Neural cell (in vitro differentiated cells): ENCODE data around the gene NF1. TPM values are rescaled to one million over a fixed set of nuclear protein-coding genes. Genes with fewer than 3 reads are reported as not detected.

ENCODE experiments used
- H2AFZ ChIP-seq: fragments of 200-600, 300-800 bp; sonication (generic), shearing (Covaris generic); 2 replicates; pipeline ENCODE4 v1.6.0; 2014; ENCODE audit warnings: low read depth, mild to moderate bottlenecking, antibody characterized with exemption, low read length, moderate library complexity
- H3F3A ChIP-seq: fragments of 200-600 bp; shearing (Covaris generic); 2 replicates; pipeline ENCODE4 v1.6.1; 2016; ENCODE audit warnings: mild to moderate bottlenecking, moderate library complexity, mixed read lengths, antibody characterized with exemption, low read length; ENCODE audit not compliant: insufficient read depth, poor library complexity, severe bottlenecking
- H3K27ac ChIP-seq: fragments of 200-600, 300-800 bp; sonication (generic), shearing (Covaris generic); 2 replicates; pipeline ENCODE4 v1.5.1; 2014; ENCODE audit warnings: mild to moderate bottlenecking, low read length, moderate library complexity
- H3K27me3 ChIP-seq: fragments of 300-800, 200-600 bp; sonication (generic), shearing (Covaris generic); 2 replicates; pipeline ENCODE4 v1.6.0; 2014; ENCODE audit warnings: mild to moderate bottlenecking, low read depth, low read length, moderate library complexity; ENCODE audit not compliant: insufficient read depth
- H3K36me3 ChIP-seq: fragments of 300-800, 200-600 bp; sonication (generic), shearing (Covaris generic); 2 replicates; pipeline ENCODE4 v1.5.1; 2014; ENCODE audit warnings: mild to moderate bottlenecking, antibody characterized with exemption, low read length, moderate library complexity; ENCODE audit not compliant: insufficient read depth
- H3K4me2 ChIP-seq: fragments of 300-800, 200-600 bp; sonication (generic), shearing (Covaris generic); 2 replicates; pipeline ENCODE4 v1.6.0; 2014; ENCODE audit warnings: mild to moderate bottlenecking, low read length
- H3K4me3 ChIP-seq: fragments of 300-800, 200-600 bp; sonication (generic), shearing (Covaris generic); 2 replicates; pipeline ENCODE4 v1.5.1; 2014; ENCODE audit warnings: mild to moderate bottlenecking, low read length, moderate library complexity
- H3K79me2 ChIP-seq: fragments of 200-600 bp; shearing (Covaris generic); replicated peaks from 2 replicates; pipeline ENCODE4 v1.6.0; 2014; ENCODE audit warnings: mild to moderate bottlenecking, low read length, moderate library complexity; ENCODE audit not compliant: insufficient read depth
- H3K9ac ChIP-seq: fragments of 300-800, 200-600 bp; sonication (generic), shearing (Covaris generic); 2 replicates; pipeline ENCODE4 v1.6.1; 2016; ENCODE audit warnings: mild to moderate bottlenecking, low read length, mixed read lengths
- H3K9me2 ChIP-seq: fragments of 200-600 bp; shearing (Covaris generic); 2 replicates; pipeline ENCODE4 v1.6.1; 2016; ENCODE audit warnings: mild to moderate bottlenecking, low read length, mixed read lengths; ENCODE audit not compliant: insufficient read depth
- H3K9me3 ChIP-seq: fragments of 200-600, 300-800 bp; sonication (generic), shearing (Covaris generic); 2 replicates; pipeline ENCODE4 v1.6.1; 2016; ENCODE audit warnings: mild to moderate bottlenecking, mixed run types, low read length, moderate library complexity, mixed read lengths
- H4K20me1 ChIP-seq: fragments of 200-600 bp; shearing (Covaris generic); 2 replicates; pipeline ENCODE4 v1.6.1; 2016; ENCODE audit warnings: mild to moderate bottlenecking, mixed run types; ENCODE audit not compliant: insufficient read depth
- EP300 ChIP-seq: fragments of 450-650 bp; conservative IDR thresholded peaks from 2 replicates; pipeline ENCODE4 v1.6.1; 2014; ENCODE audit warnings: antibody characterized with exemption, mild to moderate bottlenecking, moderate library complexity; ENCODE audit not compliant: poor library complexity, severe bottlenecking
- EZH2 ChIP-seq: fragments of 200-600, 300-800 bp; shearing (Covaris generic), sonication (generic); IDR thresholded peaks from 2 replicates; pipeline ENCODE4 v1.6.1; 2014; ENCODE audit warnings: antibody characterized with exemption, low read length, borderline replicate concordance, mild to moderate bottlenecking; ENCODE audit not compliant: insufficient read depth, poor library complexity, severe bottlenecking
- MXI1 ChIP-seq: fragments of 450-650 bp; conservative IDR thresholded peaks from 2 replicates; pipeline ENCODE4 v1.6.1; 2014; ENCODE audit warnings: antibody characterized with exemption, mild to moderate bottlenecking; ENCODE audit not compliant: poor library complexity, severe bottlenecking
- POLR2AphosphoS5 ChIP-seq: IDR thresholded peaks from 2 replicates; pipeline ENCODE4 v1.6.1; 2012
- RAD21 ChIP-seq: fragments of 450-650 bp; conservative IDR thresholded peaks from 2 replicates; pipeline ENCODE4 v1.6.1; 2014; ENCODE audit warnings: antibody characterized with exemption, mild to moderate bottlenecking, moderate library complexity
- SMC3 ChIP-seq: fragments of 450-650 bp; conservative IDR thresholded peaks from 2 replicates; pipeline ENCODE4 v1.6.1; 2014; ENCODE audit warnings: antibody characterized with exemption, mild to moderate bottlenecking, moderate library complexity; ENCODE audit not compliant: poor library complexity
- TAF1 ChIP-seq: IDR thresholded peaks from 2 replicates; pipeline ENCODE4 v1.6.1; 2012; ENCODE audit warnings: low read depth
- polyA plus RNA-seq: library from polyadenylated mRNA; depleted of rRNA; stranded (reverse); fragments of >200 nt; gene quantifications from 2 replicates; pipeline ENCODE4 v1.2.3, GENCODE V29; 2014
- TF ChIP-seq, protein P1 (sequence below): IDR thresholded peaks from 2 replicates; pipeline ENCODE4 v1.6.1; 2012; ENCODE audit warnings: borderline replicate concordance
- TF ChIP-seq, protein P2 (sequence below): fragments of 450-650 bp; IDR thresholded peaks from 2 replicates; pipeline ENCODE4 v1.5.1; 2014; ENCODE audit warnings: antibody characterized with exemption, mild to moderate bottlenecking, moderate library complexity; ENCODE audit not compliant: poor library complexity, severe bottlenecking

Gene NF1
- polyA plus RNA-seq, 1 donor from 2014 or later, result 22.4 TPM

DNA sequence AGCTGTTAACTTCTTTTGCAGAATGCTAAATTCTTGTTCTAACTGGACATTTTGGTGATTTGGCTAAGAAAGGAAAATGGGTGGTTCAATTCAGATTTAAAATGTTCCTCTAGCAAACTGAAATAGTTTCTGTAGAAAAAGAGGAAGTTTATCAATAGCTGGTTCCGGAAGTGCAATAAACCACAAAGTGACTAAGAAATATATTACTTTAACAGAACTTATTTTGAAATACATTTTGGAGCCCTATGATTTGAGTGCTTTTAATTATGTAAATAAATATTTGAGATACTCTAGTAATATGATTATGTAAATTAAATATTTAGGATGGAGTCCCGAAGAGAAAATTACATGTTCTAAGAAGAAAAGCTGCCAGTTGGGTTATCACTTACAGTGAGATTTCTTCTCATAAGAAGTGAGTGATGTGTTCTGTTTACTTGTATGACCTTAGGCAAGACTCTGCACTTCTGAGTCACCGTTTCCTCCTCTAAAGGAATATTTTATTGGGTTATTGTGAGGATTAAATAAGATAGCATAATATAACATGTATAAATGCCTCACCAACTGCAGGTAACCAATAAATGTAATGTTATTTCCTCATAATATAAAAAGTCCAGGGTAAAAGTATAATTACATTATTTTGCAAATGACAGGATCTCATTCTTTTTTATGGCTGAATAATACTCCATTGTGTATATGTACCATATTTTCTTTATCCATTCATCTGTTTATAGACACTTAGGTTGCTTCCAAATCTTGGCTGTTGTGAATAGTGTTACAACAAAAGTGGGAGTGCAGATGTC, 219.4 kb downstream of the NF1 start, which contains the start of gene EVI2B:
Gene EVI2B, minus strand, starts transcription at position 73 of the 800 bp plus-strand sequence. CDS start 8,445 bp downstream, outside the sequence.
- no peak within 1 kb of the TSS for H3K4me3 ChIP-seq
- no peaks in the 10 kb centered on the region for H3K79me2 ChIP-seq
- no peaks in the 10 kb centered on the region for H3K36me3 ChIP-seq
- H3K9me3 ChIP-seq, result no peaks in the 10 kb centered on the region
- H3K4me2 ChIP-seq, result no peak within 1 kb of the TSS
- TF ChIP-seq POLR2AphosphoS5 (no peak), SMC3 (no peak), TAF1 (no peak), EP300 (no peak), MXI1 (no peak)
- TF ChIP-seq, protein P1, sequence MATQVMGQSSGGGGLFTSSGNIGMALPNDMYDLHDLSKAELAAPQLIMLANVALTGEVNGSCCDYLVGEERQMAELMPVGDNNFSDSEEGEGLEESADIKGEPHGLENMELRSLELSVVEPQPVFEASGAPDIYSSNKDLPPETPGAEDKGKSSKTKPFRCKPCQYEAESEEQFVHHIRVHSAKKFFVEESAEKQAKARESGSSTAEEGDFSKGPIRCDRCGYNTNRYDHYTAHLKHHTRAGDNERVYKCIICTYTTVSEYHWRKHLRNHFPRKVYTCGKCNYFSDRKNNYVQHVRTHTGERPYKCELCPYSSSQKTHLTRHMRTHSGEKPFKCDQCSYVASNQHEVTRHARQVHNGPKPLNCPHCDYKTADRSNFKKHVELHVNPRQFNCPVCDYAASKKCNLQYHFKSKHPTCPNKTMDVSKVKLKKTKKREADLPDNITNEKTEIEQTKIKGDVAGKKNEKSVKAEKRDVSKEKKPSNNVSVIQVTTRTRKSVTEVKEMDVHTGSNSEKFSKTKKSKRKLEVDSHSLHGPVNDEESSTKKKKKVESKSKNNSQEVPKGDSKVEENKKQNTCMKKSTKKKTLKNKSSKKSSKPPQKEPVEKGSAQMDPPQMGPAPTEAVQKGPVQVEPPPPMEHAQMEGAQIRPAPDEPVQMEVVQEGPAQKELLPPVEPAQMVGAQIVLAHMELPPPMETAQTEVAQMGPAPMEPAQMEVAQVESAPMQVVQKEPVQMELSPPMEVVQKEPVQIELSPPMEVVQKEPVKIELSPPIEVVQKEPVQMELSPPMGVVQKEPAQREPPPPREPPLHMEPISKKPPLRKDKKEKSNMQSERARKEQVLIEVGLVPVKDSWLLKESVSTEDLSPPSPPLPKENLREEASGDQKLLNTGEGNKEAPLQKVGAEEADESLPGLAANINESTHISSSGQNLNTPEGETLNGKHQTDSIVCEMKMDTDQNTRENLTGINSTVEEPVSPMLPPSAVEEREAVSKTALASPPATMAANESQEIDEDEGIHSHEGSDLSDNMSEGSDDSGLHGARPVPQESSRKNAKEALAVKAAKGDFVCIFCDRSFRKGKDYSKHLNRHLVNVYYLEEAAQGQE, result no peak
- TF ChIP-seq, protein P2, sequence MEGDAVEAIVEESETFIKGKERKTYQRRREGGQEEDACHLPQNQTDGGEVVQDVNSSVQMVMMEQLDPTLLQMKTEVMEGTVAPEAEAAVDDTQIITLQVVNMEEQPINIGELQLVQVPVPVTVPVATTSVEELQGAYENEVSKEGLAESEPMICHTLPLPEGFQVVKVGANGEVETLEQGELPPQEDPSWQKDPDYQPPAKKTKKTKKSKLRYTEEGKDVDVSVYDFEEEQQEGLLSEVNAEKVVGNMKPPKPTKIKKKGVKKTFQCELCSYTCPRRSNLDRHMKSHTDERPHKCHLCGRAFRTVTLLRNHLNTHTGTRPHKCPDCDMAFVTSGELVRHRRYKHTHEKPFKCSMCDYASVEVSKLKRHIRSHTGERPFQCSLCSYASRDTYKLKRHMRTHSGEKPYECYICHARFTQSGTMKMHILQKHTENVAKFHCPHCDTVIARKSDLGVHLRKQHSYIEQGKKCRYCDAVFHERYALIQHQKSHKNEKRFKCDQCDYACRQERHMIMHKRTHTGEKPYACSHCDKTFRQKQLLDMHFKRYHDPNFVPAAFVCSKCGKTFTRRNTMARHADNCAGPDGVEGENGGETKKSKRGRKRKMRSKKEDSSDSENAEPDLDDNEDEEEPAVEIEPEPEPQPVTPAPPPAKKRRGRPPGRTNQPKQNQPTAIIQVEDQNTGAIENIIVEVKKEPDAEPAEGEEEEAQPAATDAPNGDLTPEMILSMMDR, result no peak
- H2AFZ ChIP-seq, result no peak within 1 kb of the TSS
- no peaks in the 10 kb centered on the region for H3K9me2 ChIP-seq
- H3F3A ChIP-seq, result no peaks in the 10 kb centered on the region
- no peak within 1 kb of the TSS for H3K27ac ChIP-seq
- no peaks in the 10 kb centered on the region for H4K20me1 ChIP-seq
- no peak within 1 kb of the TSS for H3K9ac ChIP-seq
- H3K27me3 ChIP-seq, result no peaks in the 10 kb centered on the region

DNA sequence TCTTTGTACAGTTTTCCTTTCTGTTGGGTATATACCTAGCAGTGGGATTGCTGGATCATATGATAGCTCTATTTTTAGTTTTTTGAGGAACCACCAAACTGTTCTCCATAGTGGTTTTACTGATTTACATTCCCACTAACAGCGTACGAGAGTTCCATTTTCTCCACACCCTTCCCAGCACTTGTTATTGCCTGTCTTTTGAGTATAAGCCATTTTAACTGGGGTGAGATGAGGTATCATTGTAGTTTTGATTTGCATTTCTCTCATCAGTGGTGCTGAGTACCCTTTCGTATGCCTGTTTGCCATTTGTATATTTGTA, 220.0 kb downstream of the NF1 start:
- no peak for TF ChIP-seq SMC3
- H3K36me3 ChIP-seq, result no peaks in the 10 kb centered on the region
- no peak overlapping the region for H3K27ac ChIP-seq

DNA sequence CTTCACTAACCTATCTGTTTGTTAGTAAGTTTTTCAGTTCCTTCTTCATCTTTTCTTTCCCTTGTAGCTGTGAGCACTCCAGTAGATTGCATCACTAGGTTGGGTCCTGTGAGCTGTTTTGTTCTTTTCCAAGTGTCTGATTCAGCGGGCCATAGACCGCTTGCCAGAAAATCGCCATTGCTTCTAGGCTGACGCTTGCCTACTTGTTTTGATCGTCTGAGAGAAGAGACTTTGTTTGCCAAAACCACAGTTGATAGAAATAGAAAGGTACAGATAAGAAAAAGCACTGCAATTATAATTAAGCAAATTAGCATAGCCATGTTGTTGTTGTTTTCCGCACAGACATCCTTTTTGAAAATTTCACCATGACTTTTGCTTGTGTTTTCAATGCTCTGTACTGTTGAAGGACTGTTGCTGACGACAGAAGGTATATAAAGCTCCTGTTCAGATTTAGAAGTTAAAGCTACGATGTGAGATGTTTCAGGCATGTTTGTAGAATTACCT, 223.6 kb downstream of the NF1 start:
- Histone ChIP-seq H3F3A (no peaks in the 10 kb centered on the region), H3K4me2 (no peak overlapping the region), H3K27me3 (no peaks in the 10 kb centered on the region), H3K9me2 (no peaks in the 10 kb centered on the region), H4K20me1 (no peaks in the 10 kb centered on the region), H3K27ac (no peak overlapping the region), H2AFZ (no peak overlapping the region), H3K4me3 (no peak overlapping the region), H3K36me3 (no peaks in the 10 kb centered on the region), H3K9ac (no peak overlapping the region), H3K9me3 (no peaks in the 10 kb centered on the region), H3K79me2 (no peaks in the 10 kb centered on the region)
- TF ChIP-seq, protein P2, result no peak
- TF ChIP-seq EP300 (no peak), MXI1 (no peak), RAD21 (no peak), SMC3 (no peak), EZH2 (no peak), POLR2AphosphoS5 (no peak), TAF1 (no peak)
- TF ChIP-seq, protein P1, result no peak

More for the DNA sequence above, 220.0 kb downstream of the NF1 start:
- no peaks in the 10 kb centered on the region for H3F3A ChIP-seq
- H3K9me3 ChIP-seq, result no peaks in the 10 kb centered on the region
- no peak overlapping the region for H3K4me2 ChIP-seq
- H3K9me2 ChIP-seq, result no peaks in the 10 kb centered on the region
- no peak overlapping the region for H3K9ac ChIP-seq
- H2AFZ ChIP-seq, result no peak overlapping the region
- no peaks in the 10 kb centered on the region for H3K27me3 ChIP-seq
- H3K4me3 ChIP-seq, result no peak overlapping the region
- H3K79me2 ChIP-seq, result no peaks in the 10 kb centered on the region
- H4K20me1 ChIP-seq, result no peaks in the 10 kb centered on the region
